HCT116 (cell line): ENCODE data around the gene COL20A1. TPM values are rescaled to one million over a fixed set of nuclear protein-coding genes. Genes with fewer than 3 reads are reported as not detected.

ENCODE experiments used
- ATAC-seq: fragments of 200-7000 bp; cut with Tn5 transposase; 2 replicates; pipeline ENCODE4 v1.9.1; 2020; ENCODE audit warnings: mild to moderate bottlenecking, moderate library complexity
- BruUV-seq: library from RNA; stranded (reverse); fragments of 400-500 nt; replicated peaks from 2 replicates; lab custom pipeline; 2021; lab: Mats Ljungman, UMichigan
- CTCF ChIA-PET: fragments of 300-600 bp; sonication (Branson Sonifier 250); formaldehyde crosslinking; loops from one replicate; lab custom pipeline; 2021; ENCODE audit warnings: antibody characterized with exemption; lab: Charles Lee
- POLR2A ChIA-PET: fragments of 300-600, 350-600 bp; sonication (Branson Sonifier 250); formaldehyde crosslinking; loops from one replicate; lab custom pipeline; 2021; ENCODE audit warnings: antibody characterized with exemption; lab: Charles Lee
- RAD21 ChIA-PET, 2 experiments: fragments of 300-600 bp; sonication (Branson Sonifier 250); formaldehyde crosslinking; loops; one replicate each; lab custom pipeline; 2023; ENCODE audit warnings: low total read pairs in 2 of 2; ENCODE audit not compliant: uncharacterized antibody in 2 of 2, unreplicated experiment in 2 of 2, low non-redundant PET in 1 of 2; lab: Charles Lee
- DNase-seq: peaks from one replicate; pipeline ENCODE4 v3.0.0-alpha.2; 2010; ENCODE audit warnings: low read depth, low spot score
- H2AFZ ChIP-seq: fragments of 200-600 bp; shearing (Covaris generic), sonication (generic); 2 replicates; pipeline ENCODE4 v1.6.1; 2017; ENCODE audit warnings: low read depth, mixed run types, mixed read lengths, antibody characterized with exemption, low read length; ENCODE audit not compliant: poor library complexity, severe bottlenecking
- H3K27ac ChIP-seq: 2 replicates; pipeline ENCODE4 v1.5.1; 2012; ENCODE audit warnings: low read depth, low read length
- H3K27me3 ChIP-seq: fragments of 200-600 bp; sonication (generic); 2 replicates; pipeline ENCODE4 v1.6.1; 2016; ENCODE audit warnings: mixed run types, low read length, mixed read lengths; ENCODE audit not compliant: insufficient read depth
- H3K36me3 ChIP-seq, 2 experiments: fragments of 200-500 bp in 1 of 2; fragments of 200-600 bp in 1 of 2; sonication (Bioruptor generic) in 1 of 2; sonication (generic) in 1 of 2; 2 replicates each; pipeline versions ENCODE4 v1.5.1 to v1.6.1; 2014 to 2016; ENCODE audit warnings: low read length in 2 of 2, inconsistent platforms in 1 of 2, mixed read lengths in 1 of 2, mixed run types in 1 of 2; ENCODE audit not compliant: insufficient read depth in 2 of 2, control insufficient read depth in 1 of 2
- H3K4me1 ChIP-seq, 2 experiments: fragments of 200-600 bp in 1 of 2; sonication (generic) in 1 of 2; 2 replicates each; pipeline versions ENCODE4 v1.5.1 to v1.6.1; 2012 to 2017; ENCODE audit warnings: low read length in 2 of 2, inconsistent platforms in 1 of 2, mild to moderate bottlenecking in 1 of 2, mixed read lengths in 1 of 2, mixed run types in 1 of 2, moderate library complexity in 1 of 2; ENCODE audit not compliant: insufficient read depth in 2 of 2, control insufficient read depth in 1 of 2
- H3K4me2 ChIP-seq: fragments of 200-600 bp; sonication (generic); 2 replicates; pipeline ENCODE4 v1.6.1; 2017; ENCODE audit warnings: mixed run types, low read length, mixed read lengths
- H3K4me3 ChIP-seq, 2 experiments: fragments of 200-600 bp in 1 of 2; sonication (generic) in 1 of 2; replicated peaks in 1 of 2; 2 replicates each; pipeline ENCODE4 v1.5.1; 2011 to 2016; ENCODE audit warnings: low read length in 2 of 2, control low read depth in 1 of 2, low read depth in 1 of 2, mild to moderate bottlenecking in 1 of 2, mixed read lengths in 1 of 2, mixed run types in 1 of 2
- H3K79me2 ChIP-seq: fragments of 200-600 bp; sonication (generic); 2 replicates; pipeline ENCODE4 v1.6.1; 2017; ENCODE audit warnings: mild to moderate bottlenecking, mixed run types, low read length, moderate library complexity, mixed read lengths; ENCODE audit not compliant: insufficient read depth
- H3K9ac ChIP-seq: fragments of 200-600 bp; sonication (generic); 2 replicates; pipeline ENCODE4 v1.6.1; 2016; ENCODE audit warnings: low read length, mixed read lengths
- H3K9me2 ChIP-seq: fragments of 200-600 bp; sonication (generic), shearing (Covaris generic); 2 replicates; pipeline ENCODE4 v1.6.1; 2017; ENCODE audit warnings: mixed run types, mild to moderate bottlenecking, moderate library complexity; ENCODE audit not compliant: insufficient read depth
- H3K9me3 ChIP-seq, 2 experiments: fragments of 200-500 bp in 1 of 2; fragments of 200-600 bp in 1 of 2; sonication (Bioruptor generic) in 1 of 2; sonication (generic) in 1 of 2; 2 replicates each; pipeline ENCODE4 v1.6.1; 2014 to 2017; ENCODE audit warnings: low read length in 2 of 2, mixed read lengths in 2 of 2, inconsistent platforms in 1 of 2, low read depth in 1 of 2, mild to moderate bottlenecking in 1 of 2, mixed run types in 1 of 2, moderate library complexity in 1 of 2; ENCODE audit not compliant: control insufficient read depth in 1 of 2, insufficient read depth in 1 of 2
- H4K20me1 ChIP-seq: fragments of 200-600 bp; sonication (generic), shearing (Covaris generic); 2 replicates; pipeline ENCODE4 v1.6.1; 2017; ENCODE audit warnings: mixed run types, mild to moderate bottlenecking, moderate library complexity; ENCODE audit not compliant: insufficient read depth
- ATF3 ChIP-seq: IDR thresholded peaks from 2 replicates; pipeline ENCODE4 v1.6.1; 2012
- CBX3 ChIP-seq: IDR thresholded peaks from 2 replicates; pipeline ENCODE4 v1.6.1; 2012; ENCODE audit warnings: low read depth
- CEBPB ChIP-seq: IDR thresholded peaks from 2 replicates; pipeline ENCODE4 v1.6.1; 2012; ENCODE audit warnings: low read depth
- EGR1 ChIP-seq: IDR thresholded peaks from 2 replicates; pipeline ENCODE4 v1.6.1; 2012; ENCODE audit warnings: low read depth
- EZH2 ChIP-seq: fragments of 200-600 bp; sonication (generic); IDR thresholded peaks from 2 replicates; pipeline ENCODE4 v1.6.1; 2017; ENCODE audit warnings: antibody characterized with exemption, mixed run types
- EZH2phosphoT487 ChIP-seq: fragments of 200-600 bp; IDR thresholded peaks from 2 replicates; pipeline ENCODE4 v1.6.1; 2018; ENCODE audit warnings: antibody characterized with exemption, borderline replicate concordance
- FOSL1 ChIP-seq: IDR thresholded peaks from 2 replicates; pipeline ENCODE4 v1.6.1; 2012; ENCODE audit warnings: low read depth
- JUND ChIP-seq: IDR thresholded peaks from 2 replicates; pipeline ENCODE4 v1.6.1; 2012
- MAX ChIP-seq: IDR thresholded peaks from 2 replicates; pipeline ENCODE4 v1.6.1; 2012
- POLR2A ChIP-seq: IDR thresholded peaks from 2 replicates; pipeline ENCODE4 v1.7.0; 2011; ENCODE audit warnings: borderline replicate concordance; ENCODE audit not compliant: insufficient read depth, insufficient read length; ENCODE audit errors: extremely low read depth
- RAD21 ChIP-seq: IDR thresholded peaks from 2 replicates; pipeline ENCODE4 v1.6.1; 2012; ENCODE audit warnings: low read depth, mild to moderate bottlenecking
- SRF ChIP-seq: IDR thresholded peaks from 2 replicates; pipeline ENCODE4 v1.6.1; 2012; ENCODE audit warnings: low read depth
- YY1 ChIP-seq: IDR thresholded peaks from 2 replicates; pipeline ENCODE4 v1.6.1; 2011; ENCODE audit warnings: low read length, low read depth, moderate library complexity, mild to moderate bottlenecking; ENCODE audit not compliant: insufficient replicate concordance; ENCODE audit errors: extremely low read depth
- ZBTB33 ChIP-seq: IDR thresholded peaks from 2 replicates; pipeline ENCODE4 v1.6.1; 2011; ENCODE audit warnings: mild to moderate bottlenecking, low read length, moderate library complexity; ENCODE audit not compliant: insufficient replicate concordance; ENCODE audit errors: extremely low read depth
- ZFX ChIP-seq: fragments of 450-650 bp; IDR thresholded peaks from 2 replicates; pipeline ENCODE4 v1.6.1; 2017
- intact Hi-C: fragments of 100-400 bp; cut with micrococcal nuclease; formaldehyde crosslinking; loops from 2 replicates; pipeline ENCODE4 v1.10.0; 2022
- total RNA-seq: library from RNA; stranded (reverse); gene quantifications from one replicate; pipeline ENCODE4 v1.2.1, GENCODE V29; 2021; ENCODE audit not compliant: unreplicated experiment

The COL20A1 gene
- total RNA-seq, 1 experiment from 2014 or later: 0.34 TPM

- no peak for DNase-seq
- ATAC-seq: no peak
- no peak overlapping the region for H3K4me2 ChIP-seq
- intact Hi-C loops: no loop called here
- H2AFZ ChIP-seq: no peak overlapping the region
- H3K4me3 ChIP-seq: no peak overlapping the region
- CTCF ChIA-PET: interaction anchor here (0.6 to 0.7 kb wide), 2 partner anchors 35 to 41 kb away, joined by 4 to 6 read pairs; no protein-coding TSS in a partner anchor
- H3K9ac ChIP-seq: no peak overlapping the region
- RAD21 ChIA-PET: no interaction called here
- POLR2A ChIA-PET: no interaction called here
- no peaks in the 10 kb centered on the region for H3K9me2 ChIP-seq
- H4K20me1 ChIP-seq: no peaks in the 10 kb centered on the region
- H3K4me1 ChIP-seq: no peaks in the 10 kb centered on the region
- H3K27me3 ChIP-seq: no peaks in the 10 kb centered on the region
- H3K27ac ChIP-seq: no peak overlapping the region
- TF ChIP-seq RAD21 (no peak), YY1 (no peak), EGR1 (no peak), SRF (no peak), JUND (no peak), POLR2A (no peak), ZFX (no peak), CBX3 (no peak), ZBTB33 (no peak), CEBPB (no peak), MAX (no peak), ATF3 (no peak), FOSL1 (no peak), EZH2 (no peak), EZH2phosphoT487 (no peak)
- no peaks in the 10 kb centered on the region for H3K79me2 ChIP-seq
- BruUV-seq: no TSS peak
- H3K36me3 ChIP-seq: no peaks in the 10 kb centered on the region
- no peaks in the 10 kb centered on the region for H3K9me3 ChIP-seq
Measured at GRCh38 chr20:63367446-63368055, 74.6 kb downstream of the COL20A1 start.
